ENCODE results near the gene ADGRF3. TPM values are rescaled to one million over a fixed set of nuclear protein-coding genes. Genes with fewer than 3 reads are reported as not detected.
"Not testable (repeated sequence)": the region's sequence is repeated elsewhere in the genome, so short reads cannot be mapped to it uniquely, and the experiment has no call there.

The ADGRF3 gene
- total RNA-seq, 1 experiment from 2014 or later: 0.39 TPM

- no peak for DNase-seq (ENCODE audit: low spot score)
- Histone ChIP-seq H3K9me3 (ENCODE audit: low read depth, low read length, poor library complexity, severe bottlenecking) (no peaks in the 10 kb centered on the region), H3K27me3 (replicated peaks; ENCODE audit: insufficient read depth, low read depth, low read length, poor library complexity) (no peaks in the 10 kb centered on the region), H3K4me1 (ENCODE audit: insufficient read depth, low read length, poor library complexity, severe bottlenecking) (peaks cover 13% of the 10 kb centered on the region), H3K27ac (ENCODE audit: low read depth, low read length, poor library complexity, severe bottlenecking) (no peak overlapping the region), H3K4me3 (ENCODE audit: low read depth, low read length, poor library complexity, severe bottlenecking) (no peak overlapping the region), H3K36me3 (ENCODE audit: insufficient read depth, low read length, poor library complexity, severe bottlenecking) (peaks cover 3% of the 10 kb centered on the region)
- intact Hi-C loops (cut with micrococcal nuclease; ENCODE audit: unreplicated experiment): no loop called here
- no TSS peak for BruUV-seq (replicated peaks)
- no peak for TF ChIP-seq EZH2 (IDR thresholded peaks at IDR 0.05; ENCODE audit: borderline replicate concordance, low read depth, low read length, poor library complexity, severe bottlenecking)
- no peak for TF ChIP-seq CTCF (conservative IDR thresholded peaks at IDR 0.05; ENCODE audit: low read depth, low read length)
- ChIA-PET CTCF (no interaction called here), POLR2A (ENCODE audit: low non-redundant PET) (no interaction called here)
Measured at GRCh38 chr2:26270373-26270772, 76.2 kb downstream of the ADGRF3 start.

GRCh38 chr2:26269571-26270158 is 76.9 kb downstream of the ADGRF3 start:
- Histone ChIP-seq H3K27me3 (replicated peaks; ENCODE audit: insufficient read depth, low read depth, low read length, poor library complexity) (no peaks in the 10 kb centered on the region), H3K4me3 (ENCODE audit: low read depth, low read length, poor library complexity, severe bottlenecking) (no peak overlapping the region), H3K4me1 (ENCODE audit: insufficient read depth, low read length, poor library complexity, severe bottlenecking) (peaks cover 13% of the 10 kb centered on the region), H3K27ac (ENCODE audit: low read depth, low read length, poor library complexity, severe bottlenecking) (no peak overlapping the region), H3K9me3 (ENCODE audit: low read depth, low read length, poor library complexity, severe bottlenecking) (no peaks in the 10 kb centered on the region), H3K36me3 (ENCODE audit: insufficient read depth, low read length, poor library complexity, severe bottlenecking) (peaks cover 3% of the 10 kb centered on the region)
- POLR2A ChIA-PET (ENCODE audit: low non-redundant PET): no interaction called here
- DNase-seq (ENCODE audit: low spot score): no peak
- TF ChIP-seq CTCF (conservative IDR thresholded peaks at IDR 0.05; ENCODE audit: low read depth, low read length): no peak
- no peak for TF ChIP-seq EZH2 (IDR thresholded peaks at IDR 0.05; ENCODE audit: borderline replicate concordance, low read depth, low read length, poor library complexity, severe bottlenecking)
- CTCF ChIA-PET: no interaction called here
- intact Hi-C loops (cut with micrococcal nuclease; ENCODE audit: unreplicated experiment): no loop called here
- no TSS peak for BruUV-seq (replicated peaks)

- H3K27ac ChIP-seq (ENCODE audit: low read depth, low read length, poor library complexity, severe bottlenecking); H3K4me3 ChIP-seq (ENCODE audit: low read depth, low read length, poor library complexity, severe bottlenecking); intact Hi-C loops (cut with micrococcal nuclease; ENCODE audit: unreplicated experiment); H3K9me3 ChIP-seq (ENCODE audit: low read depth, low read length, poor library complexity, severe bottlenecking); DNase-seq (ENCODE audit: low spot score); BruUV-seq (replicated peaks); H3K27me3 ChIP-seq (replicated peaks; ENCODE audit: insufficient read depth, low read depth, low read length, poor library complexity); H3K4me1 ChIP-seq (ENCODE audit: insufficient read depth, low read length, poor library complexity, severe bottlenecking); H3K36me3 ChIP-seq (ENCODE audit: insufficient read depth, low read length, poor library complexity, severe bottlenecking); CTCF ChIA-PET; POLR2A ChIA-PET (ENCODE audit: low non-redundant PET): not testable (repeated sequence)
Measured at GRCh38 chr2:26268670-26269385, 77.8 kb downstream of the ADGRF3 start.

GRCh38 chr2:26268213-26268612 is 78.4 kb downstream of the ADGRF3 start:
- no peak for TF ChIP-seq EZH2 (IDR thresholded peaks at IDR 0.05; ENCODE audit: borderline replicate concordance, low read depth, low read length, poor library complexity, severe bottlenecking)
- no peak for TF ChIP-seq CTCF (conservative IDR thresholded peaks at IDR 0.05; ENCODE audit: low read depth, low read length)
- H3K27ac ChIP-seq (ENCODE audit: low read depth, low read length, poor library complexity, severe bottlenecking): no peak overlapping the region
- CTCF ChIA-PET: no interaction called here
- no peaks in the 10 kb centered on the region for H3K27me3 ChIP-seq (replicated peaks; ENCODE audit: insufficient read depth, low read depth, low read length, poor library complexity)
- no peak overlapping the region for H3K4me3 ChIP-seq (ENCODE audit: low read depth, low read length, poor library complexity, severe bottlenecking)
- no peak for DNase-seq (ENCODE audit: low spot score)
- no peaks in the 10 kb centered on the region for H3K9me3 ChIP-seq (ENCODE audit: low read depth, low read length, poor library complexity, severe bottlenecking)
- intact Hi-C loops (cut with micrococcal nuclease; ENCODE audit: unreplicated experiment): no loop called here
- POLR2A ChIA-PET (ENCODE audit: low non-redundant PET): no interaction called here
- BruUV-seq (replicated peaks): no TSS peak
- no peaks in the 10 kb centered on the region for H3K36me3 ChIP-seq (ENCODE audit: insufficient read depth, low read length, poor library complexity, severe bottlenecking)
- H3K4me1 ChIP-seq (ENCODE audit: insufficient read depth, low read length, poor library complexity, severe bottlenecking): peaks cover under 1% of the 10 kb centered on the region

GRCh38 chr2:26258836-26259235 is 87.8 kb downstream of the ADGRF3 start:
- intact Hi-C loops (cut with micrococcal nuclease; ENCODE audit: unreplicated experiment); CTCF ChIA-PET; H3K4me3 ChIP-seq (ENCODE audit: low read depth, low read length, poor library complexity, severe bottlenecking); DNase-seq (ENCODE audit: low spot score); BruUV-seq (replicated peaks); H3K27ac ChIP-seq (ENCODE audit: low read depth, low read length, poor library complexity, severe bottlenecking); H3K4me1 ChIP-seq (ENCODE audit: insufficient read depth, low read length, poor library complexity, severe bottlenecking); H3K36me3 ChIP-seq (ENCODE audit: insufficient read depth, low read length, poor library complexity, severe bottlenecking); H3K9me3 ChIP-seq (ENCODE audit: low read depth, low read length, poor library complexity, severe bottlenecking); H3K27me3 ChIP-seq (replicated peaks; ENCODE audit: insufficient read depth, low read depth, low read length, poor library complexity); POLR2A ChIA-PET (ENCODE audit: low non-redundant PET): not testable (repeated sequence)
